ENCODE measurements around the gene MYCBP2. TPM values are rescaled to one million over a fixed set of nuclear protein-coding genes. Genes with fewer than 3 reads are reported as not detected.

Gene MYCBP2
- total and polyA plus RNA-seq, 4 donors: 12.1 to 86.4 (median 30.0) TPM

GRCh38 chr13:77285098-77285497, 41.8 kb downstream of the MYCBP2 start:
- H3K9me3 ChIP-seq (ENCODE audit: control insufficient read depth in 4 of 4, low read length in 3 of 4): no peaks in the 10 kb centered on the region
- peaks cover 0 to 6% (median 4%) of the 10 kb centered on the region in 4 donors for H3K36me3 ChIP-seq (ENCODE audit: control insufficient read depth in 4 of 4, insufficient read depth in 3 of 4, low read depth in 1 of 4, low read length in 3 of 4)
- no peak overlapping the region for H3K9ac ChIP-seq (ENCODE audit: low read depth in 1 of 2, low read length in 2 of 2)
- DNase-seq (ENCODE audit: low spot score): no peak
- no peak for TF ChIP-seq RAD21 (IDR thresholded peaks at IDR 0.05)
- TF ChIP-seq SP1 (IDR thresholded peaks at IDR 0.05): no peak
- TF ChIP-seq HNF4G (IDR thresholded peaks at IDR 0.05): no peak
- TF ChIP-seq, protein P1, sequence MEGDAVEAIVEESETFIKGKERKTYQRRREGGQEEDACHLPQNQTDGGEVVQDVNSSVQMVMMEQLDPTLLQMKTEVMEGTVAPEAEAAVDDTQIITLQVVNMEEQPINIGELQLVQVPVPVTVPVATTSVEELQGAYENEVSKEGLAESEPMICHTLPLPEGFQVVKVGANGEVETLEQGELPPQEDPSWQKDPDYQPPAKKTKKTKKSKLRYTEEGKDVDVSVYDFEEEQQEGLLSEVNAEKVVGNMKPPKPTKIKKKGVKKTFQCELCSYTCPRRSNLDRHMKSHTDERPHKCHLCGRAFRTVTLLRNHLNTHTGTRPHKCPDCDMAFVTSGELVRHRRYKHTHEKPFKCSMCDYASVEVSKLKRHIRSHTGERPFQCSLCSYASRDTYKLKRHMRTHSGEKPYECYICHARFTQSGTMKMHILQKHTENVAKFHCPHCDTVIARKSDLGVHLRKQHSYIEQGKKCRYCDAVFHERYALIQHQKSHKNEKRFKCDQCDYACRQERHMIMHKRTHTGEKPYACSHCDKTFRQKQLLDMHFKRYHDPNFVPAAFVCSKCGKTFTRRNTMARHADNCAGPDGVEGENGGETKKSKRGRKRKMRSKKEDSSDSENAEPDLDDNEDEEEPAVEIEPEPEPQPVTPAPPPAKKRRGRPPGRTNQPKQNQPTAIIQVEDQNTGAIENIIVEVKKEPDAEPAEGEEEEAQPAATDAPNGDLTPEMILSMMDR (IDR thresholded peaks at IDR 0.05; ENCODE audit: low read depth, low read length, missing input control): no peak
- no peak for TF ChIP-seq HNF4A (conservative IDR thresholded peaks at IDR 0.05)
- TF ChIP-seq RXRA (IDR thresholded peaks at IDR 0.05): no peak
- TF ChIP-seq MAX (IDR thresholded peaks at IDR 0.05): no peak
- no peak for TF ChIP-seq ATF3 (IDR thresholded peaks at IDR 0.05)
- no peak for TF ChIP-seq JUND (IDR thresholded peaks at IDR 0.05)
- no peak for TF ChIP-seq ZBTB33 (IDR thresholded peaks at IDR 0.05)
- TF ChIP-seq TAF1 (conservative IDR thresholded peaks at IDR 0.05): no peak
- TF ChIP-seq REST (IDR thresholded peaks at IDR 0.05): no peak
- TF ChIP-seq GABPA (IDR thresholded peaks at IDR 0.05 in 1 of 2, conservative IDR thresholded peaks at IDR 0.05 in 1 of 2): no peak
- no peak for TF ChIP-seq FOXA2 (IDR thresholded peaks at IDR 0.05)
- H3K27ac ChIP-seq (ENCODE audit: low read depth in 1 of 2, low read length in 2 of 2): no peak overlapping the region
- H3K4me1 ChIP-seq (ENCODE audit: control insufficient read depth in 4 of 4, insufficient read depth in 4 of 4, low read length in 3 of 4): no peaks in the 10 kb centered on the region
- WGBS: 90% methylated on average over 1 of the region's 1 CpG
- no peak overlapping the region for H3K4me3 ChIP-seq (ENCODE audit: low read depth in 1 of 3, low read length in 3 of 3)
- H3K27me3 ChIP-seq (ENCODE audit: control insufficient read depth in 4 of 4, insufficient read depth in 4 of 4, low read length in 3 of 4): no peaks in the 10 kb centered on the region

DNA sequence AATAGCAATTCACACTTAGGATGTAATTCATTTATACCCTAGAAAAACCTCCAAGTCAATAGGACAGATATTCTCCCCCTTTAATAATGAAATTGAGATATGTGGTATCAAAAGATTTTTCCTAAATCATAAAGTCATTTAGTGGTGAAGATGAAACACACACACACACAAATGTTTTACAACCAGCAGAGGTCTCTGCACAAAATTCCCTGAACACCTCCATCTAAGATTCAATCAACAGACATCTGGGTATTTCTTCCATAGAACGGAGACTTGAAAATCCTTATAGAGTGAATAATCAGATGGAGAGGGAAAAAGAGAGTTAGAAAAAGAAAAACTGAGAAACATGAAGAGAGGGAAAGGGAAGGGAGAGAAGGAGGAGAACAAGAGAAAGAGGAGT, 52.8 kb downstream of the MYCBP2 start:
- WGBS: 95% methylated on average over 1 of the region's 1 CpG

More for the DNA sequence above, 52.8 kb downstream of the MYCBP2 start:
- no peak for TF ChIP-seq HNF4A (conservative IDR thresholded peaks at IDR 0.05)
- TF ChIP-seq EGR1 (IDR thresholded peaks at IDR 0.05; ENCODE audit: low read depth in 2 of 2): no peak
- TF ChIP-seq RAD21 (IDR thresholded peaks at IDR 0.05): peak; percentile 28 to 51
- no peak for TF ChIP-seq YY1 (IDR thresholded peaks at IDR 0.05)
- no peak for TF ChIP-seq HNF4G (IDR thresholded peaks at IDR 0.05)
- H3K27ac ChIP-seq (ENCODE audit: low read depth in 1 of 2, low read length in 2 of 2): no peak overlapping the region
- no peak overlapping the region for H3K9ac ChIP-seq (ENCODE audit: low read depth in 1 of 2, low read length in 2 of 2)
- no peaks in the 10 kb centered on the region for H3K27me3 ChIP-seq (ENCODE audit: control insufficient read depth in 4 of 4, insufficient read depth in 4 of 4, low read length in 3 of 4)
- H3K4me1 ChIP-seq (ENCODE audit: control insufficient read depth in 4 of 4, insufficient read depth in 4 of 4, low read length in 3 of 4): no peaks in the 10 kb centered on the region
- no peak for DNase-seq (ENCODE audit: low spot score)
- no peak overlapping the region for H3K4me3 ChIP-seq (ENCODE audit: low read depth in 1 of 3, low read length in 3 of 3)
- peaks cover 2 to 16% (median 16%) of the 10 kb centered on the region in 4 donors for H3K36me3 ChIP-seq (ENCODE audit: control insufficient read depth in 4 of 4, insufficient read depth in 3 of 4, low read depth in 1 of 4, low read length in 3 of 4)
- no peaks in the 10 kb centered on the region for H3K9me3 ChIP-seq (ENCODE audit: control insufficient read depth in 4 of 4, low read length in 3 of 4)

Data from liver (tissue), 9 donors.